Neural cell (in vitro differentiated cells): ENCODE data around the gene MUC3A. TPM values are rescaled to one million over a fixed set of nuclear protein-coding genes. Genes with fewer than 3 reads are reported as not detected.

Experiments used
- H2AFZ ChIP-seq: fragments of 200-600, 300-800 bp; sonication (generic), shearing (Covaris generic); 2 replicates; pipeline ENCODE4 v1.6.0; 2014; ENCODE audit warnings: low read depth, mild to moderate bottlenecking, antibody characterized with exemption, low read length, moderate library complexity
- H3F3A ChIP-seq: fragments of 200-600 bp; shearing (Covaris generic); 2 replicates; pipeline ENCODE4 v1.6.1; 2016; ENCODE audit warnings: mild to moderate bottlenecking, moderate library complexity, mixed read lengths, antibody characterized with exemption, low read length; ENCODE audit not compliant: insufficient read depth, poor library complexity, severe bottlenecking
- H3K27ac ChIP-seq: fragments of 200-600, 300-800 bp; sonication (generic), shearing (Covaris generic); 2 replicates; pipeline ENCODE4 v1.5.1; 2014; ENCODE audit warnings: mild to moderate bottlenecking, low read length, moderate library complexity
- H3K27me3 ChIP-seq: fragments of 300-800, 200-600 bp; sonication (generic), shearing (Covaris generic); 2 replicates; pipeline ENCODE4 v1.6.0; 2014; ENCODE audit warnings: mild to moderate bottlenecking, low read depth, low read length, moderate library complexity; ENCODE audit not compliant: insufficient read depth
- H3K36me3 ChIP-seq: fragments of 300-800, 200-600 bp; sonication (generic), shearing (Covaris generic); 2 replicates; pipeline ENCODE4 v1.5.1; 2014; ENCODE audit warnings: mild to moderate bottlenecking, antibody characterized with exemption, low read length, moderate library complexity; ENCODE audit not compliant: insufficient read depth
- H3K4me2 ChIP-seq: fragments of 300-800, 200-600 bp; sonication (generic), shearing (Covaris generic); 2 replicates; pipeline ENCODE4 v1.6.0; 2014; ENCODE audit warnings: mild to moderate bottlenecking, low read length
- H3K4me3 ChIP-seq: fragments of 300-800, 200-600 bp; sonication (generic), shearing (Covaris generic); 2 replicates; pipeline ENCODE4 v1.5.1; 2014; ENCODE audit warnings: mild to moderate bottlenecking, low read length, moderate library complexity
- H3K79me2 ChIP-seq: fragments of 200-600 bp; shearing (Covaris generic); replicated peaks from 2 replicates; pipeline ENCODE4 v1.6.0; 2014; ENCODE audit warnings: mild to moderate bottlenecking, low read length, moderate library complexity; ENCODE audit not compliant: insufficient read depth
- H3K9ac ChIP-seq: fragments of 300-800, 200-600 bp; sonication (generic), shearing (Covaris generic); 2 replicates; pipeline ENCODE4 v1.6.1; 2016; ENCODE audit warnings: mild to moderate bottlenecking, low read length, mixed read lengths
- H3K9me2 ChIP-seq: fragments of 200-600 bp; shearing (Covaris generic); 2 replicates; pipeline ENCODE4 v1.6.1; 2016; ENCODE audit warnings: mild to moderate bottlenecking, low read length, mixed read lengths; ENCODE audit not compliant: insufficient read depth
- H3K9me3 ChIP-seq: fragments of 200-600, 300-800 bp; sonication (generic), shearing (Covaris generic); 2 replicates; pipeline ENCODE4 v1.6.1; 2016; ENCODE audit warnings: mild to moderate bottlenecking, mixed run types, low read length, moderate library complexity, mixed read lengths
- H4K20me1 ChIP-seq: fragments of 200-600 bp; shearing (Covaris generic); 2 replicates; pipeline ENCODE4 v1.6.1; 2016; ENCODE audit warnings: mild to moderate bottlenecking, mixed run types; ENCODE audit not compliant: insufficient read depth
- EP300 ChIP-seq: fragments of 450-650 bp; conservative IDR thresholded peaks from 2 replicates; pipeline ENCODE4 v1.6.1; 2014; ENCODE audit warnings: antibody characterized with exemption, mild to moderate bottlenecking, moderate library complexity; ENCODE audit not compliant: poor library complexity, severe bottlenecking
- EZH2 ChIP-seq: fragments of 200-600, 300-800 bp; shearing (Covaris generic), sonication (generic); IDR thresholded peaks from 2 replicates; pipeline ENCODE4 v1.6.1; 2014; ENCODE audit warnings: antibody characterized with exemption, low read length, borderline replicate concordance, mild to moderate bottlenecking; ENCODE audit not compliant: insufficient read depth, poor library complexity, severe bottlenecking
- MXI1 ChIP-seq: fragments of 450-650 bp; conservative IDR thresholded peaks from 2 replicates; pipeline ENCODE4 v1.6.1; 2014; ENCODE audit warnings: antibody characterized with exemption, mild to moderate bottlenecking; ENCODE audit not compliant: poor library complexity, severe bottlenecking
- POLR2AphosphoS5 ChIP-seq: IDR thresholded peaks from 2 replicates; pipeline ENCODE4 v1.6.1; 2012
- RAD21 ChIP-seq: fragments of 450-650 bp; conservative IDR thresholded peaks from 2 replicates; pipeline ENCODE4 v1.6.1; 2014; ENCODE audit warnings: antibody characterized with exemption, mild to moderate bottlenecking, moderate library complexity
- SMC3 ChIP-seq: fragments of 450-650 bp; conservative IDR thresholded peaks from 2 replicates; pipeline ENCODE4 v1.6.1; 2014; ENCODE audit warnings: antibody characterized with exemption, mild to moderate bottlenecking, moderate library complexity; ENCODE audit not compliant: poor library complexity
- TAF1 ChIP-seq: IDR thresholded peaks from 2 replicates; pipeline ENCODE4 v1.6.1; 2012; ENCODE audit warnings: low read depth
- polyA plus RNA-seq: library from polyadenylated mRNA; depleted of rRNA; stranded (reverse); fragments of >200 nt; gene quantifications from 2 replicates; pipeline ENCODE4 v1.2.3, GENCODE V29; 2014
- TF ChIP-seq, protein P1 (sequence below): fragments of 450-650 bp; IDR thresholded peaks from 2 replicates; pipeline ENCODE4 v1.5.1; 2014; ENCODE audit warnings: antibody characterized with exemption, mild to moderate bottlenecking, moderate library complexity; ENCODE audit not compliant: poor library complexity, severe bottlenecking
- TF ChIP-seq, protein P2 (sequence below): IDR thresholded peaks from 2 replicates; pipeline ENCODE4 v1.6.1; 2012; ENCODE audit warnings: borderline replicate concordance

Gene MUC3A
- polyA plus RNA-seq, 1 donor from 2014 or later: not detected

DNA sequence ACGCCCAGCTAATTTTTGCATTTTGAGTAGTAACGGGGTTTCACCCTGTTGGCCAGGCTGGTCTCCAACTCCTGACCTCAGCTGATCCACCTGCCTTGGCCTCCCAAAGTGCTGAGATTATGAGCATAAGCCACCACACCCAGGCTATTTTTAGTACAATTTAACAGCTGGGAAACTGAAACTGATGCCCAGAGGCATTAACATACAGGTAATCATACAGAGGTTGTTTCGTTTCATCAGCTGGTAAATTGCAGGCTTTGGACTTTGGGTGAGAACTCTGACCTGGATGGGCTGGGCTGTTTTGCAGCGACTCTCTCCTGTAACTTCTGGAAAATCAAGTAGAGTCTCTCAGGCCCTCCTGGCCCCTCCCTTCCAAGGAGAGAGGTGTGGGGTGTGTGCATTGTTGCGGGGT lies 47.4 kb upstream of the MUC3A start:
- Histone ChIP-seq H3K4me3 (no peak overlapping the region), H3F3A (no peaks in the 10 kb centered on the region), H3K9me3 (no peaks in the 10 kb centered on the region), H3K4me2 (no peak overlapping the region), H3K9me2 (no peaks in the 10 kb centered on the region), H4K20me1 (no peaks in the 10 kb centered on the region), H3K36me3 (no peaks in the 10 kb centered on the region), H3K79me2 (no peaks in the 10 kb centered on the region), H3K9ac (no peak overlapping the region), H3K27ac (no peak overlapping the region), H3K27me3 (peaks cover 11% of the 10 kb centered on the region), H2AFZ (no peak overlapping the region)
- TF ChIP-seq MXI1: no peak
- TF ChIP-seq, protein P1, sequence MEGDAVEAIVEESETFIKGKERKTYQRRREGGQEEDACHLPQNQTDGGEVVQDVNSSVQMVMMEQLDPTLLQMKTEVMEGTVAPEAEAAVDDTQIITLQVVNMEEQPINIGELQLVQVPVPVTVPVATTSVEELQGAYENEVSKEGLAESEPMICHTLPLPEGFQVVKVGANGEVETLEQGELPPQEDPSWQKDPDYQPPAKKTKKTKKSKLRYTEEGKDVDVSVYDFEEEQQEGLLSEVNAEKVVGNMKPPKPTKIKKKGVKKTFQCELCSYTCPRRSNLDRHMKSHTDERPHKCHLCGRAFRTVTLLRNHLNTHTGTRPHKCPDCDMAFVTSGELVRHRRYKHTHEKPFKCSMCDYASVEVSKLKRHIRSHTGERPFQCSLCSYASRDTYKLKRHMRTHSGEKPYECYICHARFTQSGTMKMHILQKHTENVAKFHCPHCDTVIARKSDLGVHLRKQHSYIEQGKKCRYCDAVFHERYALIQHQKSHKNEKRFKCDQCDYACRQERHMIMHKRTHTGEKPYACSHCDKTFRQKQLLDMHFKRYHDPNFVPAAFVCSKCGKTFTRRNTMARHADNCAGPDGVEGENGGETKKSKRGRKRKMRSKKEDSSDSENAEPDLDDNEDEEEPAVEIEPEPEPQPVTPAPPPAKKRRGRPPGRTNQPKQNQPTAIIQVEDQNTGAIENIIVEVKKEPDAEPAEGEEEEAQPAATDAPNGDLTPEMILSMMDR: no peak
- no peak for TF ChIP-seq EZH2
- no peak for TF ChIP-seq POLR2AphosphoS5
- TF ChIP-seq, protein P2, sequence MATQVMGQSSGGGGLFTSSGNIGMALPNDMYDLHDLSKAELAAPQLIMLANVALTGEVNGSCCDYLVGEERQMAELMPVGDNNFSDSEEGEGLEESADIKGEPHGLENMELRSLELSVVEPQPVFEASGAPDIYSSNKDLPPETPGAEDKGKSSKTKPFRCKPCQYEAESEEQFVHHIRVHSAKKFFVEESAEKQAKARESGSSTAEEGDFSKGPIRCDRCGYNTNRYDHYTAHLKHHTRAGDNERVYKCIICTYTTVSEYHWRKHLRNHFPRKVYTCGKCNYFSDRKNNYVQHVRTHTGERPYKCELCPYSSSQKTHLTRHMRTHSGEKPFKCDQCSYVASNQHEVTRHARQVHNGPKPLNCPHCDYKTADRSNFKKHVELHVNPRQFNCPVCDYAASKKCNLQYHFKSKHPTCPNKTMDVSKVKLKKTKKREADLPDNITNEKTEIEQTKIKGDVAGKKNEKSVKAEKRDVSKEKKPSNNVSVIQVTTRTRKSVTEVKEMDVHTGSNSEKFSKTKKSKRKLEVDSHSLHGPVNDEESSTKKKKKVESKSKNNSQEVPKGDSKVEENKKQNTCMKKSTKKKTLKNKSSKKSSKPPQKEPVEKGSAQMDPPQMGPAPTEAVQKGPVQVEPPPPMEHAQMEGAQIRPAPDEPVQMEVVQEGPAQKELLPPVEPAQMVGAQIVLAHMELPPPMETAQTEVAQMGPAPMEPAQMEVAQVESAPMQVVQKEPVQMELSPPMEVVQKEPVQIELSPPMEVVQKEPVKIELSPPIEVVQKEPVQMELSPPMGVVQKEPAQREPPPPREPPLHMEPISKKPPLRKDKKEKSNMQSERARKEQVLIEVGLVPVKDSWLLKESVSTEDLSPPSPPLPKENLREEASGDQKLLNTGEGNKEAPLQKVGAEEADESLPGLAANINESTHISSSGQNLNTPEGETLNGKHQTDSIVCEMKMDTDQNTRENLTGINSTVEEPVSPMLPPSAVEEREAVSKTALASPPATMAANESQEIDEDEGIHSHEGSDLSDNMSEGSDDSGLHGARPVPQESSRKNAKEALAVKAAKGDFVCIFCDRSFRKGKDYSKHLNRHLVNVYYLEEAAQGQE: no peak
- TF ChIP-seq RAD21: no peak
- no peak for TF ChIP-seq SMC3
- TF ChIP-seq TAF1: no peak
- TF ChIP-seq EP300: no peak

DNA sequence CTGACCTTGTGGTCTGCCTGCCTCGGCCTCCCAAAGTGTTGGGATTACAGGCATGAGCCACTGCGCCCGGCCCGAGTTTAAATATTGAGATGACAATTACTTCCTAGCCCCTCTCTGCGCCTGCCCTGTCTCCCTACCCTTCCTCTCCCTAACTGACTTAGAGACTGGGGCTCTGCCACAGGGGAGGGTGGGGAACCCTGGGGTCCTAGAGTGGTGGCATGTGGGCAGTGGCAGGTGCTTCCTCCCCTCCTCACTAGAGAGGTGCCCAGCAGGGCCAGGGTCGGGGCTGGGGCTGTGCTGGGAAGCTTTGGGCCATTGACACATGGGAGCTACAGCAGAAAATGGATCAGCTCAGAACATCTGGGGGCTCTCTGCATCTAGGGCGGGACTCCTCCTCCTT lies 46.7 kb upstream of the MUC3A start:
- Histone ChIP-seq H3K9ac (no peak overlapping the region), H3K9me3 (no peaks in the 10 kb centered on the region), H3K27me3 (peaks cover 6% of the 10 kb centered on the region), H3F3A (no peaks in the 10 kb centered on the region), H3K4me3 (no peak overlapping the region), H4K20me1 (no peaks in the 10 kb centered on the region), H3K4me2 (no peak overlapping the region), H3K9me2 (no peaks in the 10 kb centered on the region), H2AFZ (no peak overlapping the region), H3K36me3 (no peaks in the 10 kb centered on the region), H3K27ac (no peak overlapping the region), H3K79me2 (no peaks in the 10 kb centered on the region)
- no peak for TF ChIP-seq MXI1
- TF ChIP-seq RAD21: no peak
- TF ChIP-seq, protein P2: no peak
- TF ChIP-seq POLR2AphosphoS5: no peak
- no peak for TF ChIP-seq EZH2
- TF ChIP-seq TAF1: no peak
- TF ChIP-seq, protein P1: no peak
- no peak for TF ChIP-seq SMC3
- no peak for TF ChIP-seq EP300
